Pancreas (tissue), 10 donors: ENCODE measurements around the gene AKAP9. TPM values are rescaled to one million over a fixed set of nuclear protein-coding genes. Genes with fewer than 3 reads are reported as not detected.
A peak's percentile ranks its signal among the peaks of the same experiment; 100 is the strongest.

Experiments
- ATAC-seq, 4 donors: fragments of 200-7000 bp; cut with Tn5 transposase; one replicate each; pipeline versions ENCODE4 v1.8.0 to v1.9.1; 2020; ENCODE audit warnings: mild to moderate bottlenecking in 4 of 4, moderate library complexity in 4 of 4
- DNase-seq, 6 donors: peaks; one replicate each; pipeline ENCODE4 v3.0.0-alpha.2; 2020
- FAIRE-seq: peaks from 2 replicates; lab custom pipeline; 2012; peaks lifted over from hg19 to GRCh38; lab: Jason Lieb, UNC
- H3K27ac ChIP-seq, 4 donors: fragments of 200-600 bp; sonication (generic); 1 replicate in 3 of 4; 2 replicates in 1 of 4; pipeline versions ENCODE4 v1.5.0 to v1.8.0; 2020
- H3K27me3 ChIP-seq, 4 donors: fragments of 200-600 bp; one replicate each; pipeline ENCODE4 v1.8.0; 2021
- H3K36me3 ChIP-seq, 3 donors: fragments of 200-600 bp; sonication (generic) in 1 of 3; one replicate each; pipeline versions ENCODE4 v1.5.0 to v1.8.0; 2020 to 2021
- H3K4me1 ChIP-seq, 3 donors: fragments of 200-600 bp; one replicate each; pipeline ENCODE4 v1.8.0; 2021
- H3K4me3 ChIP-seq, 4 donors: fragments of 200-600 bp; sonication (generic) in 2 of 4; one replicate each; pipeline versions ENCODE4 v1.5.0 to v1.8.0; 2020 to 2021
- H3K9me3 ChIP-seq, 4 donors: fragments of 200-600 bp; one replicate each; pipeline ENCODE4 v1.8.0; 2021
- WGBS, 2 donors: extraction: QIAGEN DNeasy Blood & Tissue Kit; methylation state at CpG; one replicate each; pipeline ENCODE4 v1.1.7; 2013; 5-methylcytosine and 5-hydroxymethylcytosine counted together
- intact Hi-C, 3 donors: fragments of 100-400 bp; cut with DNase I; formaldehyde crosslinking; loops; one replicate each; pipeline versions ENCODE4 v1.11.1 to v1.14.2; 2022
- polyA plus RNA-seq, 2 donors: library from polyadenylated mRNA; stranded (reverse); fragments of 200-250 nt; gene quantifications; one replicate each; pipeline ENCODE4 v1.2.3, GENCODE V29; 2013
- total RNA-seq, 6 donors: library from RNA; stranded (reverse); fragmentation: NEBNext Ultra II Directional in 4 of 6; extraction: Animal tissue kit (Norgen Biotek cat#: 25700) in 4 of 6; gene quantifications; one replicate each; pipeline versions ENCODE4 v1.2.1 to v1.2.4, GENCODE V29; 2021 to 2023
- TF ChIP-seq, protein P1 (sequence below), 4 donors: fragments of 200-600 bp; sonication (generic) in 3 of 4; IDR thresholded peaks; one replicate each; pipeline versions ENCODE4 v1.5.0 to v1.8.0; 2021; ENCODE audit warnings: antibody characterized with exemption in 4 of 4
- donor health status: healthy with polysubstance abuse.
- donor health status: DM: no; HTN: no; CAD: no; lungs with moderate emphysema.
- donor health status: DM: no; HTN: no; CAD: no.
- donor health status: control.
- donor health status: control.
- donor health status: Bipolar disorder and iron deficiency.
- donor health status: DM: yes; HTN: yes; CAD: no.
- donor health status: DM: no; HTN: no; CAD: no.
- donor health status: DM: no; HTN: no; CAD: no.
- donor health status: DM: yes; HTN: yes; CAD: no.

Gene AKAP9
- total and polyA plus RNA-seq, 8 donors = 17.8 to 60.4 (median 42.8) TPM

DNA sequence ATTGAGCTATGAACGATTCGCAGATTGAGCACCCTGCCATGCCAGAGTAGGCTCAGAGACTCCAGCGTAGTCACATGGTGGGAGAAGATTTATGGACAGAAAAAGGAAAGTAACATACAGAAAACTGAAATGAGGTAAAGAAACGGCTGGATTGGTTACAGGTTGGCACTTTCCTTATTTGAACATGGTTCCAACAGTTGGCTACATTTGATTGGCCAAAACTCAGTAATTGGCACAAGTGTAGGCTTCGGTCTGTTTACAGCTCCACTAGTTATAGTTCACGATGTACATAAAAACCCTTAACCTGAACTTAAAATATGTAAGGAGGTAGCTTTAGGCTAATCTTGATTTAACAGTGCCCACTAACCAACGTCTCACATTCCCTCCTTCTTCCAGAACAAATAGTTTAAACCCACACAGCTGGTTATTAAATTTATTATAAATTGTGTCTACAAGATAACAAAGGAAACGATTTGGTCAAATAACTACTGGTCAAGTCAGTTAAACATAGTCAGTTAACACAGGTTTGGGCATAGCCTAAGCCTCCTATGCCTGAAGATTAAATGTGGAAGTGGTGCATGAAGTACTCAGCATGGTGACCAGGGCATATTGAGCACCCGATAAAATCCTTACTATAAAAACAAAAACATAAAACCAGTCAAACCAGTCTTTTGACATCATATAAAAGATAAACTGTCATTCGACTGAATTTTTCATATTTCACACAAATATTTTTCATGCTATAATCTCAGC lies 42.2 kb upstream of the AKAP9 start:
- no peaks in the 10 kb centered on the region for H3K36me3 ChIP-seq
- FAIRE-seq (no peak), DNase-seq (no peak), ATAC-seq (peak; percentile 60 to 88 (median 76))
- H3K9me3 ChIP-seq = no peaks in the 10 kb centered on the region
- WGBS, 2 donors = 34 to 38% methylated on average over 10 of the region's 10 CpGs
- intact Hi-C loops = no loop called here
- peaks cover 0 to 4% (median 4%) of the 10 kb centered on the region in 3 donors for H3K4me1 ChIP-seq
- peak overlapping the region in 2 of 4 donors; percentile 22 to 30 for H3K4me3 ChIP-seq
- TF ChIP-seq, protein P1, sequence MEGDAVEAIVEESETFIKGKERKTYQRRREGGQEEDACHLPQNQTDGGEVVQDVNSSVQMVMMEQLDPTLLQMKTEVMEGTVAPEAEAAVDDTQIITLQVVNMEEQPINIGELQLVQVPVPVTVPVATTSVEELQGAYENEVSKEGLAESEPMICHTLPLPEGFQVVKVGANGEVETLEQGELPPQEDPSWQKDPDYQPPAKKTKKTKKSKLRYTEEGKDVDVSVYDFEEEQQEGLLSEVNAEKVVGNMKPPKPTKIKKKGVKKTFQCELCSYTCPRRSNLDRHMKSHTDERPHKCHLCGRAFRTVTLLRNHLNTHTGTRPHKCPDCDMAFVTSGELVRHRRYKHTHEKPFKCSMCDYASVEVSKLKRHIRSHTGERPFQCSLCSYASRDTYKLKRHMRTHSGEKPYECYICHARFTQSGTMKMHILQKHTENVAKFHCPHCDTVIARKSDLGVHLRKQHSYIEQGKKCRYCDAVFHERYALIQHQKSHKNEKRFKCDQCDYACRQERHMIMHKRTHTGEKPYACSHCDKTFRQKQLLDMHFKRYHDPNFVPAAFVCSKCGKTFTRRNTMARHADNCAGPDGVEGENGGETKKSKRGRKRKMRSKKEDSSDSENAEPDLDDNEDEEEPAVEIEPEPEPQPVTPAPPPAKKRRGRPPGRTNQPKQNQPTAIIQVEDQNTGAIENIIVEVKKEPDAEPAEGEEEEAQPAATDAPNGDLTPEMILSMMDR (IDR thresholded peaks at IDR 0.05) = no peak
- no peak overlapping the region for H3K27ac ChIP-seq
- H3K27me3 ChIP-seq = no peaks in the 10 kb centered on the region

DNA sequence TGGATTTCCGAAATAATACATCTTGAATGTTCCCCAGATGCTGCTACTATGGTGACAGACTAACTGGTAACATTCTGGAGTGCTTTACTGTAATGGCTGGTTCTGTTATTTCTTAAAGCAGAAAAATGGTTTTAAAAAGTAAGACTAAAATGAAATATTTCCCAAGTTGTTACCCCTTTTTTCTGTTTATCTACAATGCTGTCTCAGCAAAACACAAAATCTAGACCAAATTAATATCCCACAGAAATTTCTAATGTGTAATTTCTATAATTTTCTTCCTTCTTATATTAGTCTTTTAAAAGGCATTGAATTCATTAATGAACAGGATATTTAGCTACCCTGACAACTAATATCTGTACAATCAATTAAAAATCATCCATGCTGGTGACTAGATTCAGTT lies 41.1 kb upstream of the AKAP9 start:
- Histone ChIP-seq H3K9me3 (no peaks in the 10 kb centered on the region), H3K36me3 (no peaks in the 10 kb centered on the region), H3K4me3 (no peak overlapping the region), H3K4me1 (peaks cover 0 to 4% (median 4%) of the 10 kb centered on the region in 3 donors), H3K27me3 (no peaks in the 10 kb centered on the region), H3K27ac (no peak overlapping the region)
- no peak for DNase-seq
- intact Hi-C loops = no loop called here
- WGBS, 2 donors = 97 to 98% methylated on average over 1 of the region's 1 CpG
- ATAC-seq = no peak
- TF ChIP-seq, protein P1 (IDR thresholded peaks at IDR 0.05) = no peak
- no peak for FAIRE-seq

DNA sequence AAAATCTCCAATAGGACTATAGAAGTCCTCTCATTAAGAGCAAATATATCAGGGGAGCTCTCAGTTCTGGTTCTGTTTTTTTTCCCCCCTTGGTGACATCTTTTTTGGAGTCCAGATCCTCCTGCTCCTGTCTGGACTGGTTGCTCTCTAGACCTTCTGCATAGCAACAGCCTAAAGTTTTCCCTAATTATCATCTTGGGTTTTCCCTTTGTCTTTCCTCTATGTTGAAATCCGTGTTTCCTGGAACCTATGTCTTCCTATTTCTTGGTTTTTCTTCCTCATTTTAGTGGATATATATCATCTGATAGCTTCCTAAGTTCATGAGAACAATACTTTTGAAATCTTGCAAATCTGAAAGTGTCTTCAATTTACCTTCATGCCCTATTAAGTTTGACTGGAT lies 30.5 kb upstream of the AKAP9 start:
- no peak for DNase-seq
- Histone ChIP-seq H3K36me3 (no peaks in the 10 kb centered on the region), H3K27ac (no peak overlapping the region), H3K27me3 (no peaks in the 10 kb centered on the region), H3K4me1 (no peaks in the 10 kb centered on the region), H3K4me3 (no peak overlapping the region), H3K9me3 (no peaks in the 10 kb centered on the region)
- intact Hi-C loops = no loop called here
- TF ChIP-seq, protein P1 (IDR thresholded peaks at IDR 0.05) = no peak
- WGBS, 2 donors = 60 to 64% methylated on average over 1 of the region's 1 CpG
- no peak for FAIRE-seq
- ATAC-seq = no peak

DNA sequence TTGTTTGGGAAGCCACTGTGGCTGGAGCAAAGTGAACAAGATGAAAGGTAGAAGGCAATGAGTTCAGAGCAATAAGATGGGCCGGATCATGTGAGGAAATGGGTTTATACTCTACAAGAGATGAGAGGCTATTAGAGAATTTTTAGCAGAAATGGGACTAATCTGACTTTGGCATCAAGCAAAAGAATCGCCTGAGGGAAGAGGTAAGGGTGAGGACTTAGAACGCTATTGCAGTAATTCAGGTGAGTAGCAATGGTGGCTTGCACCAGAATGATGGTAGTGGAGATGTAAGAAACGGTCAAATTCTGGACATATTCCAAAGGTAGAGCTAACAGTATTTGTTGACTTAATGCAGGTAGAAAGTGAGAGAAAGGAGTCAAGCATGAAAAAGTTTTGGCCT lies 29.5 kb upstream of the AKAP9 start:
- Histone ChIP-seq H3K36me3 (no peaks in the 10 kb centered on the region), H3K4me1 (no peaks in the 10 kb centered on the region), H3K27me3 (no peaks in the 10 kb centered on the region), H3K4me3 (no peak overlapping the region), H3K9me3 (no peaks in the 10 kb centered on the region), H3K27ac (no peak overlapping the region)
- intact Hi-C loops = no loop called here
- DNase-seq (no peak), FAIRE-seq (no peak), ATAC-seq (no peak)
- TF ChIP-seq, protein P1 (IDR thresholded peaks at IDR 0.05) = no peak
- WGBS, 2 donors = 88 to 92% methylated on average over 4 of the region's 4 CpGs

DNA sequence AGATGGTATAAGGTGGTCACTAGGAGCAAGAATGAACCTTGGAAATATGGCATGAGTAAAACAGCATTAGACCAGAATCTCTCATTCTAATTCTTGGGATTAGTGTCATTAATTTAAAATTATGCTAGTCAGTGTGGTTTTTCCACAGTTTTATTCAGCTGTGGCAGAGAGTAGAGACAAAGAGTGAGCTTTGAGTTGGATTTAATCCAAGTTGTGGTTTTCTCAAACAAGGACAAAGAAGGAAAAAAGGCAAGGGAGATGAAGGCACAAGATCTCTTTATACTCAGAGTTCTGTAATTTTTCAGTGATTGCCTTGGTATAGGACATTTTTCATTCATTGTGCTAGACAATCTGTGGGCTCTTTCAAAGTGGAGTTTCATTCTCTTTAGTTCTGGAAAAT lies 28.2 kb upstream of the AKAP9 start:
- FAIRE-seq (no peak), ATAC-seq (no peak), DNase-seq (no peak)
- intact Hi-C loops = no loop called here
- no peaks in the 10 kb centered on the region for H3K9me3 ChIP-seq
- TF ChIP-seq, protein P1 (IDR thresholded peaks at IDR 0.05) = no peak
- H3K4me1 ChIP-seq = no peaks in the 10 kb centered on the region
- H3K27ac ChIP-seq = no peak overlapping the region
- no peak overlapping the region for H3K4me3 ChIP-seq
- no peaks in the 10 kb centered on the region for H3K27me3 ChIP-seq
- no peaks in the 10 kb centered on the region for H3K36me3 ChIP-seq
